GM18861 (cell line): ENCODE results near the gene CHCT1.
"Not testable (repeated sequence)": the region's sequence is repeated elsewhere in the genome, so short reads cannot be mapped to it uniquely, and the experiment has no call there.

ENCODE experiments used
- ATAC-seq: cut with Tn5 transposase; IDR thresholded peaks from one replicate; pipeline ENCODE4 v1.9.1; 2021; ENCODE audit not compliant: unreplicated experiment

CHCT1 gene

DNA sequence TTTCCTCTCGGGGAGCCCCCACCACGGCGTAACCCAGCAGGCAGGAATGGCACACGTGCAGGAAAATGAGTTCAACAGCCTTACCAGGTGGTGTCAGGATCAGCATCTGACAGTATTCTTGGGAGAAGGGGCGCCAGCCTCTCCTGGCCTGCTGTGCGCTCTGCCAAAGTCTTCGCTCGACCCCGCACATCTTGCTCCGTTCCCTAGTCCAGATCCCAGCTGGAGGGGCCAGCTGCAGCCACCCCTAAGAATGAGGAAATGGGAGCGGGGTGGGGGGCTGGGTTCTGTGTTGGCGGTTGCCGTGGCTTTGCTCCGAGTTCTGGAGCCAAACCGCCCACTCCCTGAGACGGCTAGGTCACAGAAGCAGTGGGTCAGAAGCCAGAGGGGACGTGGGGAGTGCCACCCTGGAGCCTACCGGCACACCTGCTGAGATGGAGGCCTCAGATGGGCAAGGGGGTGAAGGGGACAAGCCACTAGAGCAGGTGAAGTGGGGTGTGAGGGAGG is at the start of gene CHCT1:
Gene CHCT1, plus strand, starts transcription at position 328 of the 504 bp plus-strand sequence. Its CDS starts 104 bp downstream, at position 432.
- ATAC-seq: no peak

DNA sequence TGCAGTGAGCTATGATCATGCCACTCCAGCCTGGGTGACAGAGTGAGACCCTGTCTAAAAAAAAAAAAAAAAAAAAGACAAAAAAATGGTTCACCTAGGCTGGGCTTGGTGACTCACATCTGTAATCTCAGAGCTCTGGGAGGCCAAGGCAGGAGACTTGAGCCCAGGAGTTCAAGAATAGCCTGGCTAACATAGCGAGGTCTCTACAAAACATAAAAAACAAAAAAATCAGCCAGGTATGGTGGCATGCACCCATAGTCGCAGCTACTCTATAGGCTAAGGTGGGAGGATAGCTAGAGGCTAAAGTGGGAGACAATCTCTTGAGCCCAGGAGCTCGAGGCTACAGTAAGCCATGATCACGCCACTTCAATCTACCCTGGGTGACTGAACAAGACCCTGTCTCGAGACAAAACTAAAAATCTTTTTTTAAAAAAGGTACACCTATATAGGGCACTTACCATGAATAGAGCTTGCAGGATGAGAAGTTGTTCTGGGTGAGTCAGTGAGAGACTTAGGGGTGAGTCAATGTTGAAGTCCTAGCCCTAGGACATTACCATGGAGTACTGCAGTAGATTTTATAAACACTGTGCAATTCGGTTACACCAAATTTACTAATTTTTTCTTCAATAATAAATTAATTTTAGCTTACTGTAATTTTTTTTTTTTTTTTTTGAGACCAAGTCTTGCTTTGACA is 49.4 kb upstream of the CHCT1 start:
- no peak for ATAC-seq

DNA sequence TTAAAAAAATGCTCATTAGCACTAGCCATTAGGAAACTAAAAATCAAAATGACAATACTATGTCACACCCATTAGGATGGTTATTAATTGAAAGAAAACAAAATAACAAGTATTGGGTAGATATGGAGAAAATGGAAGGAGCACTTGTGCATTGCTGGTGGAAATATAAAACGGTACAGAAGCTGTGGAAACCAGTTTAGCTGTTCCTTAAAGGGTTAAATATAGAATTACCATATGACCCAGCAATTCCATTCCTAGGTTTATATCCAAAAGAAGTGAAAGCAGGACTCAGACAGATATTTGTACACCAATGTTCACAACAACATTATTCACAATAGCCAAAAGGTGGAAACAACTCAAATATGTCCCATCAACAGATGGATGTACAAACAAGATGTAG is 44.1 kb upstream of the CHCT1 start:
- not testable (repeated sequence) for ATAC-seq

DNA sequence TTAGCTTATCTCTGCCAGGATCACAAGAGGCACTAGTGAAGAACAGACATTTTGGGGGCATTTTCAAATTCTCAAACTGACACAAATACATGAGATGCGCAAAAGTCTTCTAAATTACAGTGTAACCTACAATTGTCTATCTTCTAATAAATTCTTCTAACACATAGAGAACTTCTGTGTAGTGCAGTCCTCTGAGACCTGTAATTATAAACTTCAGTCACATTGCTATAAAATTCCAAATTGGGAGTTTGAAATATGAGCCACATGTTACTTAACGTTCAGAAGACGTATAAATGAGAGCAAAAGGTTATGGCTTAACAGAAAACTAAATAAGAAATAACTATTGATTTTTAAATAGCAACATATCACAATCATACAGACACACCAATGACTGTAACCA is 42.8 kb upstream of the CHCT1 start:
- ATAC-seq: not testable (repeated sequence)

DNA sequence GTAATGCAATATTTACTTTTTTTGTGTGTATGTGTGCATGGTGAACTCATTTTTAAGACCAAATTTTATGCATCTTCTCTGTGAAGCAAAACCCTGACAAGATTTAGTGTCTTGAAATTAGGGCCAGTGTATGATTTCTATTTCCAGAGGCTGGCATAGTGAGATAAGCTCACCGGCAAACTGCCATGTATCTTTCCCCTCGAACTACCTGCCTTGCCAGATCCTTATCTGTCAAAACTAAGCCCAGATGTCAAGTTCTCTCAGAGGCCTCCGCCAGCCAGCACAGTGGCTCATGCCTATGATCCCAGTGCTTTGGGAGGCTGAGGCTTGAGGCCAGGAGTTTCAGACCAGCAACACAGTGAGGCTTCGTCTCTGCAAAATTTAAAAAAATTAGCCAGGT is 40.3 kb upstream of the CHCT1 start:
- ATAC-seq: no peak

DNA sequence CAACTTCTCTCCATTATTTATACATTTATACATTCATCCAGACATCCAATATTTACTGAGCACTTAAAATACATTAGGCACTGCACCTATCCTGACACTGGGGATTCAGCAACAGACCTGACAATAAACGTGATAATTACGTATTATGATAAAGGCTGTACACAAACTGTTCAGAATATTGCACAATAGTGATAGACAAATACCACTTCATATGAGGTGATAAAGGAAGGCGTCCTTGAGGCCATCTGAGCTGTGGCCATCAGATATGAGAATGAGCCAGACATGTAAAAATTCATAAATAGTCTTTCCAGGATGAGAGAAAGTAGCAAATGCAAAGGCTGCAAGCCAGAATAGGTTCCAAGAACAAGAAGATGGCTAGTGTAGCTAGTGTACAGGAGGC is 38.9 kb upstream of the CHCT1 start:
- no peak for ATAC-seq

DNA sequence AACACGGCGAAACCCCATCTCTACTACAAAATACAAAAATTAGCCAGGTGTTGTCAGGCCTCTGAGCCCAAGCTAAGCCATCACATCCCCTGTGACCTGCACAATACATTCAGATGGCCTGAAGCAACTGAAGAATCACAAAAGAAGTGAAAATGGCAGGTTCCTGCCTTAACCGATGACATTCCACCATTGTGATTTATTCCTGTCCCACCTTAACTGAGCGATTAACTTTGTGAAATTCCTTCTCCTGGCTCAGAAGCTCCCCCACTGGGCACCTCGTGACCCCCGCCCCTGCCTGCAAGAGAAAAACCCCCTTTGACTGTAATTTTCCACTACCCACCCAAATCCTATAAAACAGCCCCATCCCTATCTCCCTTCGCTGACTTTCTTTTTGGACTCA is 37.4 kb upstream of the CHCT1 start:
- ATAC-seq: not testable (repeated sequence)

DNA sequence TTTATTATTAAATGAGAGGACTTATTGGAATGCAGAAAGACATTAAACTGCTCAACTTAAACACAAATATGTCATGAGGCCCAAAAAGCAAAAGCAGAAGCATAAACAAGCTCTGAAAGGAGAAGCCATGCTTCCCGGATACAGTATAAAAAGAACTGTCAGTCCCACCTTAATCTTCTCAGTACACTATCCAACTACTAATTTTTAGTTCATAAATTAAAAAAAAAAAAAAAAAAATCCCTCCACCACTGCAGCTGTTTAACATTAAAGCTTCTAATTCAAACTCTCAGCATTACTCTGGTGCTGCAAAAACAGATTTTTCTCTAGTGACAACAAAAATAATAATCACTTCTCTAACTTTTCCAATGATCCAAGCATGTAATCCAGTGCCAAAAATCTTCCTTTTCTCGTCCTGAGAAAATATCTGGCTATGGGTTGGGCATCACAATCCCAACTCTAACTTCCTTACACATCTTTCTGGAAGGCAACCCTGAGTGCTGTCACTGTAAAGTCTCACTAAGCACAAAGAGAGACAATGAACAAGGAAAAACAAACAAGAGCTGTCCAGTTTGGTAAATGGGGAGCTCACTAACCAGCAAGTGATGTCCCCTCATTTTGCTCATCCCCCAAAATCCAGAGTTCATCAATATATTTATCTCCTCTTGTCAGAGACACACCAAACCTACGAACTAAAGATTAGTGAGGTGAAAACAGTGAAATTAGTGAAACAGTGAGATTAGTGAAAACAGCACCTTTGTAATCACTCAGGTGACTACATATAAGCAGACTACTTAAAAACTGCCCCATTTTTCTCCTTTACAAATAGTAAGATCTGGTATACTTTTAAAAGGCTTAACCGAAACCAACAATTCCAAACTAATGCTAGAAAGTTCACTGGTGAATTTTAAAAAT is 35.9 kb upstream of the CHCT1 start:
- ATAC-seq: no peak

DNA sequence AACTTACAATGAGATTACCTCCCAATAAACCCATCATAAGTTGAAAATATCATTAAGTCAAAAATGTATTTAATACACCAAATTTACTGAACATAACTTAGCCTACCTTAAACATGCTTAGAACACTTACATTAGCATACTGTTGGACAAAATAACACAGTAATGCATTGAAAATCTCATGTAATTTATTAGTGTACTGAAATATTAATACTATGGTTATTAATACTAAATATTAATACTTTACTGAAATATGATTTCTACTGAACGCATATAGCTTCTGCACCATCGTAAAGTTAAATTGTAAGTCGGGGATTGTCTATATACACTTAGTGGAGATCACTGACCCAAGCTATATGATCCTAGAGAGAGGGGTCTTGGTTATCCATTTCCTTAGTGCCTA is 34.6 kb upstream of the CHCT1 start:
- ATAC-seq: no peak

DNA sequence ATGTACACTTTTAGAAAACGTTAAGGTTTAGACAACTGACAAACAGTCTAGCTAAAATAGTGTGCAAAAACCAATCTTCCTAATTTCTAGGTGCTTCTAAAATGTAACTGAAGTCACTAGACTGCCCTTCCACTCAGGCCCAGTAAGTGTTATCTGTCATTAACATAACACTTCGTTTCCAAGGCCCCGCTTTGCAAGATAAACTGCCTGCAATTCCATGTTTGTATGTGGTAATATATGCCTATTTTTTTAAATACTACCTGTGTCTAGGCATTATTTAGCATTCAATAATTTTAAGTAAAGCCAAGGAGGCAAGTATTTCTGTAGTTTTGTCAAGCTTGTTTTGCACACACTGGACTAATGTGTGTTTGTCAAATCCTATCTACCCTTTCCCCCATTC is 33.5 kb upstream of the CHCT1 start:
- no peak for ATAC-seq

DNA sequence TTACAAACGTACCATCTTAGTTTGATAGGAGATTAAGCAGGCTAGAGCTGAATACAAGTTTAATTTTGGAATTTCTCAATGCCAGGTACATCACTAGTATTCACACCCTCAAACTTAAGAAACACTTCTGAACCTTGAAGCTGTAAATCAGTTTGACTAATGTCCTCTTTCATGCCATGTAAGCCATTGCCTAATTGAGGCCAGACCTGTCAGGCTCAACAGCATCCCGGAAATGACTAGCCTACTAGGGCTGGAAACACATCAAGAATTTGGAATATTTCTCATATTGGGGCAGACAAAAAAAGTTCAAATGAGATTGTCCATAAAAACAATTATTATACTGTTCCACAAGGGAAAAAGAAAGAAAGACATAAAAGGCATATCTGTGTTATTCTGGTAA is 32.1 kb upstream of the CHCT1 start:
- ATAC-seq: no peak

DNA sequence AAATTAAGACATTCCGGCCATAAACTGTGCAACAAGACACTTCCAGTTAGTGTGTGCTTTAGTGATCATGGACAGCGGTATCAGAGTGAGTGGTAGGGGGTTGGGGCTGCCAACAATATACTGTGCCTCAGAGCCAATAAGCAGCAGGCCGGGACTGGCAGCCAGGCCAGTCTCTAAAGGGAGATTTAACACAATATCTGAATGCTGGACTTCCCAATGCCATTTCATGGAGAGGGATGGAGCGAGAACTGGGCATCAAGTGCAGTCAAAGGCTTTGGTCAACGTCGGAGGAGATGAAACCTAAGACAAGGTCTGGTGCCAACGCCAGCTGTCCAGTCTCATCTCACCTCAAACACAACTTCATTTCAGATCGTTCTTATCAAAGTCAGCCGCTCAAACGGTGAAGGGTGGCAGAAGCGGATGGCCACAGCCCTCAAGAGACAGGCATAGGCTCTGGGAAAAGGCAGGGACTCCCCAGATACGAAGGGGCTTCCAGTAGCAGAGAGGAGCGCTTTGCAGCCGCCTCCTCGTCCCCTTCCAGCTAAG is 31.3 kb upstream of the CHCT1 start:
- ATAC-seq: no peak

DNA sequence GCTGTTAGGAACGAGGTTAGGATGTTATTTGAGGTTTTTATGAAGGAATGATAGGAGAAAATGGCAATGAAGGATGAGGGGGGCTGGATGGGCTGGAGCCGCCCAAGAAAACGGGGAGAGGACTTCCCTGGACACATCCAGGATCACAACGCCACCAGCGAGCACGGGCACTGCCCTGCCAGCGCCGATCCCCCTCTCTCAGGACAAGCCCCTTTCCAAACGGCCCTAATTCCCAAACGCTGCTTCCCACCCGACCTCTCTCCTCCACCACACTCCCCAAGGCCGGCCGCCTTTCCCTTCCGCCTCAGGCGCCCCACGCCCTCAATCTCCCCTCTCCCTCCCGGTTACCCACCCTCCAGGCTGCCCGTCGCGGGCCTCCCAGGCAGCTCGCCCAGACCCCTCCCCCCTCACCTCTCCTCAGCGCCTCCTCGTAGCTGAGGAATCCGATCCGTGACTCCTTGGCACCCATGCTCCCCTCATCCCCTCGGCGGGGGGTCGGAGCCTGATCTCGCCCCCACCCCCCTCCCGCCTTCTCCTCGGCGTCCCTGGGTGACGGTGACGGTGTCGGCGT is 30.7 kb upstream of the CHCT1 start:
- ATAC-seq: no peak

DNA sequence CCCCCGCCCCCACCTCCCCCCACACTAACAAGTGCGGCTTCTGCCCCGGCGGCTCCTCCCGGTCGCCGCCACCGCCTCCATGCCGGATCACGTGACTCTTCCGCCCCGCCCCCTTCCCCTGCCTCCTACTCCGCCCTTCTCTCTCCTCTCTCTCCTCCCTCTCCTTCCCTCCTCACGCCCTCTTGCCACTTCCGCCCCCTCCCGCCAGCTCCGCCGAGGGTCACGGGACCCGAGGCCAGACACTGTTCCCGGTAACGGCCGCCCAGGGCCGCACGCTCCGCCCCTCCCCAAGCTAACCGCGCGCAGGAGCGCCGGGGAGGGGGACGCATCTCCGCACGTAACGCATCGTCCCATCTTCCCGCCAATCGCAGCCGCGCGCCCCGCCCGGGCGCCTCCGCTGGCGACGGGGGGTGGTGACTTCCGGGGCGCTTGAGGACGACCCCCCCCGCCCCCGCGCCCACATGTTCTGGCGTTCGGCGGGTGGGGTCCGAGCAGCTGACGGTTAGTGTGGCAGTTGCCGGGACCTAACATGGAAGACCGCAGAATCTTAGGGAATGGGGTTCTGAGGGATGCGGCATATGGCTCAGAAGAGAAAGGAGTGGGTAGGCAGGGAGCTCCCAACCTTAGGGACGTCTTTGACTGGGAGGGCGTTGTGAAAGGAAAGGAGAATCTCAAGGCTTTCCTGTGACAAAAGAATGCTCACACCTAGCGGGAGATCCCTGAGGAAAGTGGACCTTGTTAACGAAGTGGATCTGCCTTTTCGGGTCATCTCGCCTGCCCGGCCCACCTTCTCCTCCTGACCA is 30.0 kb upstream of the CHCT1 start, which contains the start of gene USP32:
Gene USP32, minus strand, starts transcription at position 92 of the 803 bp plus-strand sequence. CDS start 194 bp downstream, outside the sequence.
- peak; percentile 82 for ATAC-seq

DNA sequence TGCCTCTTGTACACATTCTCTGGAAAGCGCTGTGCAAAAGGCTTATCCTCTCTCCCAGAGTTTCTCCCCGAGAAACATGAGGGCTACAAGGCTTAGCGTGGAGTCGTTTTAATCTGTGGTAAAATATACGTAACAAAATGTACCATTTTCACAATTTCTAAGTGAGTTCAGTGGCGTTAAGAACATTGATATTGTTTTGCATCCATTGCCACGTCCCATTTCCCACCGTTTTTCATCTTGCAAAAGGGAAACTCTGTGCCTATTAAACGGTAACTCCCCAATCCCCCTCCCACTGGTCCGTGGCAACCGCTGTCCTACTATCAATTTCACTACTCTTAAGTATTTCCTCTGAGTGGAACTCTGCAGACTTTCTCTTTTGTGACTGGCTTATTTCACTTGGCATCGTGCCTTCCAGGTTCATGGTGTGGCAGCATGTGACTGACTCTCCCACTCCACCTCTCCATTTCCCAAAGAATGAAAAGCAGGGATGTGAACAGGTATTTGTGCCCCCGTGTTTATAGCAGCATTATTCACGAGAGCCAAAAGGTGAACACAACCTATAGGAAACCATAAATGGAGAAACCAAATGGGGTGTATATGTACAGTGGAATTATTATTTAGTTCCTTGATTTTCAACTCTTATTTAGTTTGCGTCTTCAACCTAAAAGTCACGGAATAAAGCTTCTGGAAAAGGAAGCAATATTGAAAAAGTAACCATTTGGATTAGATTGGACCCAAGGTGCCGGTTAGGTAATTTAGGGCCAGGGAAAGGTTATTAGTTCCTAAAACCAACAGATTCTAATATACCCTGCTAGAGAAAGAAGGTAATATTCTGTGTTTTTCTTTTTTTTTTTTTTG is 29.2 kb upstream of the CHCT1 start:
- ATAC-seq: no peak

DNA sequence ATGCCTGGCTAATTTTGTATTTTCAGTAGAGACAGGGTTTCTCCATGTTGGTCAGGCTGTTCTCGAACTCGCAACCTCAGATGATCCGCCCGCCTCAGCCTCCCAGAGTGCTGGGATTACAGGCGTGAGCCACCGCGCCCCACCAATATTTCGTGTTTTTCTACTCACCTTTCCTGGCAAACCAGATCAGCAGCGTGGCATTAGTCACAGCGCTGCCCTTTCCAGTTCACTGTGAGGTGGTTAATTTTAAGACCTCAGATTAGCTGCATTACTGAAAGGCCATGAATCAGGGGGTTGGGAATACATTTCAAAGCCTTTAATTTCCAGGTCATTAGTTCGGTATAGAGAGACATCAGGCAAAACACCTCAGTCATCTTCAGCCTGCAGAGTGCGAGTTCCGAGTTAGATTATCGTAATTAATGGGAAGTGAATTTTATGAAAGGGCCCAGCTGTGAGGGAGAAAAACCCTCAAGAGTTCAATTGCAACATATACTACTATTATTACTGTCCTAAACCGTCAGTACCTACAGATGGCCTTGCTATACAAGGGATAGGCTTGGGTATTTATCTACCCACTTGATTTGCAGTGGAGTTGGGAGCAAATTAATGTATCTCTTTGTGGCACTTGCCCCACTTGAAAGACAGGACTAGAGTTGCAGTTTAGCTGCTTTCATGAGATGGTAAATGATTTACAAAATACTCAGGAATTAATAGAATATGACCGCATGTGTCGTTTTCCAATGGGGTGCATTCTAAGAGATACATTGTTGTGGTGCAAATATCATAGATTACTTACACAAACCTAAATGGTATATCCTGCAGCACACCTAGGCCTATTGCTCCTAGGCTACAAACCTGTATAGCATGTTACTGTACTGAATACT is 28.2 kb upstream of the CHCT1 start:
- ATAC-seq: no peak

DNA sequence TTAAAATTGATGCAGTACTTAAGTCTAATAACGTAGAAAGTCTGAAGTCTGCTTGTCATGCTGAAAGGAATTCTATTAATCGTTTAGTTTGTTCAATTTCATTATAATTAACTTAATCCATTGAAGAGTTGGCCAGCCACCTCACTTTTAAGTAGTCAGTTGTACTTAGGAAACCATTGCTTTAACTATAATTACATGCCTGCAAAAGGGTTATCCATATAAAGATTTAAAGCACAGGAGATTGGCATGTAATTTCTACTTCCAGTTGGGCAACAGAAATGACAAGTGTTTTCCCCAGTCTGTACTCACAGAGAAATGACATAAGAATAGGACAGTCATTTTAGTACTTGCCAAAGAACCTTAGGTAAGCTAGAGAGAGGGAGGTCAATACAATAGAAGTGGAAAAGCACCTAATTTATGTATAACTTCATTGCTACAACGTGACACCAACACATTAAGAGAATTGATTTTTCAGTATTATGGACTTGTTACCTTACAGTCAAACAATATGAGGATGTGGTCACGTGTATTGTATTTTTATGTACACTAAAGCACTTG is 26.7 kb upstream of the CHCT1 start:
- ATAC-seq: no peak

DNA sequence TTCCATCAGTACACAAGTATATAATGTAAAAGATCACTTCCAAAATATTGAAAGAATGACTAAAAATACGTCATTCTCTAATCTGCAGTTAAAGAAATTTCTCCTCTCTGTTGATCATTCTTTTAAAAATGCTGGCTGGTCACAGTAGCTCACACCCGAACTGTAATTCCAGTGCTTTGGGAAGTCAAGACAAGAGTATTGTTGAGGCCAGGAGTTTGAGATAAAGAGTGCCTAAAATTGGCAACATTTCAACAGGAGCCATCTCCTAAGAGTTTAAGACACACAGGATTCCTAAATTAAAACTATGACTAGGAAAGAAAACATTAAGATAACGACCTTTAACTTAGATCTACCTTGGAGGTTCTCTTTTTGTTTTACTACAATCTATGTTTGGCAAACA is 25.9 kb upstream of the CHCT1 start:
- no peak for ATAC-seq
